ENCODE results near the gene RETREG1. TPM values are rescaled to one million over a fixed set of nuclear protein-coding genes. Genes with fewer than 3 reads are reported as not detected.

Gene RETREG1
- total and polyA plus RNA-seq, 2 experiments from 2014 or later: 2.3 to 3.6 TPM

DNA sequence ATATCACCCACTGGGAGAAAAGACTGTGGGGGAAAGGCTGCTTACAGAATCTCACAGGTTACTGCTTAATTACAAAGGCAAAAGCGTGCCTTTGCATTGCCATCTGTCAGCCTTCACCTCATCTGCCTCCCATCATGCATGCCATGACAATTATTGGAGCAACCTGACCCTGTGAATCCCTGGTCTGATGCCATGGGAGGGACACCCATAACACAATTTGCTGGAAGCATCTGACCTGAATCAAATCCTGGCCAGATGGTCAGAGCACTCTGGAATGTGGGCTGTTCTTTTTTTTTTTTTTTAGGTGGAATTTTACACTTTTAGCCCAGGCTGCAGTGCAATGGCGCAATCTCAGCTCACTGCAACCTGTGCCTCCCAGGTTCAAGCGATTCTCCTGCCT is 11.6 kb upstream of the RETREG1 start (continued):
- TF ChIP-seq ZNF462 (CRISPR knock-in tag; IDR thresholded peaks at IDR 0.05): no peak
- TF ChIP-seq, protein P1, sequence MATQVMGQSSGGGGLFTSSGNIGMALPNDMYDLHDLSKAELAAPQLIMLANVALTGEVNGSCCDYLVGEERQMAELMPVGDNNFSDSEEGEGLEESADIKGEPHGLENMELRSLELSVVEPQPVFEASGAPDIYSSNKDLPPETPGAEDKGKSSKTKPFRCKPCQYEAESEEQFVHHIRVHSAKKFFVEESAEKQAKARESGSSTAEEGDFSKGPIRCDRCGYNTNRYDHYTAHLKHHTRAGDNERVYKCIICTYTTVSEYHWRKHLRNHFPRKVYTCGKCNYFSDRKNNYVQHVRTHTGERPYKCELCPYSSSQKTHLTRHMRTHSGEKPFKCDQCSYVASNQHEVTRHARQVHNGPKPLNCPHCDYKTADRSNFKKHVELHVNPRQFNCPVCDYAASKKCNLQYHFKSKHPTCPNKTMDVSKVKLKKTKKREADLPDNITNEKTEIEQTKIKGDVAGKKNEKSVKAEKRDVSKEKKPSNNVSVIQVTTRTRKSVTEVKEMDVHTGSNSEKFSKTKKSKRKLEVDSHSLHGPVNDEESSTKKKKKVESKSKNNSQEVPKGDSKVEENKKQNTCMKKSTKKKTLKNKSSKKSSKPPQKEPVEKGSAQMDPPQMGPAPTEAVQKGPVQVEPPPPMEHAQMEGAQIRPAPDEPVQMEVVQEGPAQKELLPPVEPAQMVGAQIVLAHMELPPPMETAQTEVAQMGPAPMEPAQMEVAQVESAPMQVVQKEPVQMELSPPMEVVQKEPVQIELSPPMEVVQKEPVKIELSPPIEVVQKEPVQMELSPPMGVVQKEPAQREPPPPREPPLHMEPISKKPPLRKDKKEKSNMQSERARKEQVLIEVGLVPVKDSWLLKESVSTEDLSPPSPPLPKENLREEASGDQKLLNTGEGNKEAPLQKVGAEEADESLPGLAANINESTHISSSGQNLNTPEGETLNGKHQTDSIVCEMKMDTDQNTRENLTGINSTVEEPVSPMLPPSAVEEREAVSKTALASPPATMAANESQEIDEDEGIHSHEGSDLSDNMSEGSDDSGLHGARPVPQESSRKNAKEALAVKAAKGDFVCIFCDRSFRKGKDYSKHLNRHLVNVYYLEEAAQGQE (IDR thresholded peaks at IDR 0.05; ENCODE audit: unreplicated experiment): no peak
- TF ChIP-seq EZH2 (IDR thresholded peaks at IDR 0.05; ENCODE audit: low read depth, unreplicated experiment): no peak
- no peak for TF ChIP-seq JUNB (IDR thresholded peaks at IDR 0.05; ENCODE audit: unreplicated experiment)

- Mint-ChIP-seq H3K27ac (no peak overlapping the region), H3K36me3 (ENCODE audit: low read depth) (no peaks in the 10 kb centered on the region), H3K4me1 (0 out of 3 replicates have a peak, but pooled peaks cover under 1% of the 10 kb centered on the region), H3K4me3 (no peak overlapping the region), H3K9me3 (no peaks in the 10 kb centered on the region; the same call in 2 of the 3 replicates), H3K27me3 (ENCODE audit: insufficient read depth, low read depth, poor library complexity) (no peaks in the 10 kb centered on the region)
- H3K4me3 ChIP-seq: no peak overlapping the region
- ATAC-seq: no peak
- no peak for DNase-seq (ENCODE audit: low spot score)
- no peaks in the 10 kb centered on the region for H3F3A ChIP-seq (replicated peaks; ENCODE audit: low read depth)
- H3K4me1 ChIP-seq (ENCODE audit: insufficient read depth): peaks cover 6% of the 10 kb centered on the region
- H3K79me2 ChIP-seq (replicated peaks; ENCODE audit: insufficient read depth): no peaks in the 10 kb centered on the region
- H2AFZ ChIP-seq: no peak overlapping the region; the same call in 1 of the 2 replicates
- no peaks in the 10 kb centered on the region for H3K9me2 ChIP-seq (ENCODE audit: insufficient read depth)
- no peaks in the 10 kb centered on the region for H3K36me3 ChIP-seq (ENCODE audit: insufficient read depth)
- H3K4me2 ChIP-seq: no peak overlapping the region
- no peak overlapping the region for H3K27ac ChIP-seq (ENCODE audit: low read depth)
- no peaks in the 10 kb centered on the region for H3K27me3 ChIP-seq (ENCODE audit: insufficient read depth)
- H4K20me1 ChIP-seq (replicated peaks; ENCODE audit: insufficient read depth): no peaks in the 10 kb centered on the region
- TF ChIP-seq ETS1 (IDR thresholded peaks at IDR 0.05) (no peak), JUNB (IDR thresholded peaks at IDR 0.05; ENCODE audit: unreplicated experiment) (no peak), NANOG (IDR thresholded peaks at IDR 0.05; ENCODE audit: borderline replicate concordance) (no peak), CREB1 (CRISPR knock-in tag; IDR thresholded peaks at IDR 0.05; ENCODE audit: low read depth) (no peak), ZNF331 (CRISPR knock-in tag; IDR thresholded peaks at IDR 0.05; ENCODE audit: low read depth) (no peak), STAT1 (IDR thresholded peaks at IDR 0.05; ENCODE audit: unreplicated experiment) (no peak)
- TF ChIP-seq, protein P2, sequence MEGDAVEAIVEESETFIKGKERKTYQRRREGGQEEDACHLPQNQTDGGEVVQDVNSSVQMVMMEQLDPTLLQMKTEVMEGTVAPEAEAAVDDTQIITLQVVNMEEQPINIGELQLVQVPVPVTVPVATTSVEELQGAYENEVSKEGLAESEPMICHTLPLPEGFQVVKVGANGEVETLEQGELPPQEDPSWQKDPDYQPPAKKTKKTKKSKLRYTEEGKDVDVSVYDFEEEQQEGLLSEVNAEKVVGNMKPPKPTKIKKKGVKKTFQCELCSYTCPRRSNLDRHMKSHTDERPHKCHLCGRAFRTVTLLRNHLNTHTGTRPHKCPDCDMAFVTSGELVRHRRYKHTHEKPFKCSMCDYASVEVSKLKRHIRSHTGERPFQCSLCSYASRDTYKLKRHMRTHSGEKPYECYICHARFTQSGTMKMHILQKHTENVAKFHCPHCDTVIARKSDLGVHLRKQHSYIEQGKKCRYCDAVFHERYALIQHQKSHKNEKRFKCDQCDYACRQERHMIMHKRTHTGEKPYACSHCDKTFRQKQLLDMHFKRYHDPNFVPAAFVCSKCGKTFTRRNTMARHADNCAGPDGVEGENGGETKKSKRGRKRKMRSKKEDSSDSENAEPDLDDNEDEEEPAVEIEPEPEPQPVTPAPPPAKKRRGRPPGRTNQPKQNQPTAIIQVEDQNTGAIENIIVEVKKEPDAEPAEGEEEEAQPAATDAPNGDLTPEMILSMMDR (conservative IDR thresholded peaks at IDR 0.05; ENCODE audit: low read depth in 2 of 2): no peak
Measured at GRCh38 chr5:16626696-16627264, 10.0 kb upstream of the RETREG1 start.

Data from GM23338 (cell line).